ENCODE measurements around the gene VTI1A.

- TF ChIP-seq EZH2 (conservative IDR thresholded peaks at IDR 0.05; ENCODE audit: low read depth, low read length) (no peak), NFE2L2 (IDR thresholded peaks at IDR 0.05; ENCODE audit: low read length) (no peak), IRF2 (CRISPR knock-in tag; IDR thresholded peaks at IDR 0.05) (no peak), ZBTB20 (CRISPR knock-in tag; IDR thresholded peaks at IDR 0.05; ENCODE audit: borderline replicate concordance, low read depth) (no peak), RXRA (CRISPR knock-in tag; IDR thresholded peaks at IDR 0.05) (no peak), ZNF121 (CRISPR knock-in tag; IDR thresholded peaks at IDR 0.05) (no peak)
Measured at GRCh38 chr10:112570585-112570984, 123.6 kb downstream of the VTI1A start.

Data from HepG2 (cell line).